ENCODE results near the gene VAV3.

DNA sequence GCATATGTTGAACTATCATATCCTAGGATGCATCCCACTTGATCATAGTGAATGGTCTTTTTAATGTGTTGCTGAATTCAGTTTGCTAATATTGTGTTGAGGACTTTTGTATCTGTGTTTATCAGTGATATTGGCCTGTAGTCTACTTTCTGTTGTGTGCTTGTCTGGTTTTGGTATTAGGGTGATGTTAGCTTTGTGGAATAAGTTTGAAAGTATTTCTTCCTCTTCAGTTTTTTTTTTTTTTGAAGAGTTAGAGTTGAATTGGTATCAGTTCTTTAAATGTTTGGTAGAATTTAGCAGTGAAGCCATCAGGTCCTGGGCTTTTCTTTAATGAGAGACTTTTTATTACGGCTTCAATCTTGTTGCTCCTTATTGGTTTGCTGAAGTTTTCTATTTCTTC is 162.3 kb downstream of the VAV3 start:
- TF ChIP-seq EP300 (IDR thresholded peaks at IDR 0.05; ENCODE audit: borderline replicate concordance in 1 of 2, control insufficient read depth in 1 of 2, low read depth in 2 of 2, low read length in 2 of 2), result no peak
- TF ChIP-seq, protein P1, sequence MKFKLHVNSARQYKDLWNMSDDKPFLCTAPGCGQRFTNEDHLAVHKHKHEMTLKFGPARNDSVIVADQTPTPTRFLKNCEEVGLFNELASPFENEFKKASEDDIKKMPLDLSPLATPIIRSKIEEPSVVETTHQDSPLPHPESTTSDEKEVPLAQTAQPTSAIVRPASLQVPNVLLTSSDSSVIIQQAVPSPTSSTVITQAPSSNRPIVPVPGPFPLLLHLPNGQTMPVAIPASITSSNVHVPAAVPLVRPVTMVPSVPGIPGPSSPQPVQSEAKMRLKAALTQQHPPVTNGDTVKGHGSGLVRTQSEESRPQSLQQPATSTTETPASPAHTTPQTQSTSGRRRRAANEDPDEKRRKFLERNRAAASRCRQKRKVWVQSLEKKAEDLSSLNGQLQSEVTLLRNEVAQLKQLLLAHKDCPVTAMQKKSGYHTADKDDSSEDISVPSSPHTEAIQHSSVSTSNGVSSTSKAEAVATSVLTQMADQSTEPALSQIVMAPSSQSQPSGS (IDR thresholded peaks at IDR 0.05; ENCODE audit: low read length), result no peak

Measured in GM12878 (cell line).